ENCODE data around the gene CHERP. TPM values are rescaled to one million over a fixed set of nuclear protein-coding genes. Genes with fewer than 3 reads are reported as not detected.

Gene CHERP

Small RNAs within 50 kb of the gene (small RNA-seq; reads per million reads assigned to genes)
- not detected for gene RN7SL146P (ENCODE audit: low read depth)

Measured in mesenchymal stem cell (in vitro differentiated cells and primary cell).